Cardiac muscle cell (in vitro differentiated cells and primary cell): ENCODE data around the gene BGN. TPM values are rescaled to one million over a fixed set of nuclear protein-coding genes. Genes with fewer than 3 reads are reported as not detected.

Source experiments
- DNase-seq, 2 donors: peaks; one replicate each; pipeline versions ENCODE4 v3.0.0 to v3.0.0-alpha.2; 2010 to 2017; ENCODE audit warnings: low read depth in 1 of 2, low spot score in 1 of 2
- H3K27ac ChIP-seq: fragments of 200-600 bp; sonication (generic); 2 replicates; pipeline ENCODE4 v1.5.1; 2016
- H3K27me3 ChIP-seq: fragments of 200-600 bp; sonication (generic); 2 replicates; pipeline ENCODE4 v1.6.0; 2016; ENCODE audit warnings: control low read depth
- H3K36me3 ChIP-seq: fragments of 200-600 bp; sonication (generic); 2 replicates; pipeline ENCODE4 v1.5.1; 2016; ENCODE audit warnings: control low read depth
- H3K4me1 ChIP-seq: fragments of 200-600 bp; sonication (generic); 2 replicates; pipeline ENCODE4 v1.8.1; 2017; ENCODE audit warnings: low read depth, mild to moderate bottlenecking, mixed run types
- H3K4me3 ChIP-seq: fragments of 200-600 bp; sonication (generic); 2 replicates; pipeline ENCODE4 v1.5.1; 2016; ENCODE audit warnings: mild to moderate bottlenecking
- H3K9me3 ChIP-seq: fragments of 200-600 bp; sonication (generic); 2 replicates; pipeline ENCODE4 v1.5.1; 2017; ENCODE audit warnings: low read depth, mild to moderate bottlenecking, control low read depth
- CTCF ChIP-seq: IDR thresholded peaks from 2 replicates; pipeline ENCODE4 v1.5.1; 2012; ENCODE audit warnings: low read depth, mild to moderate bottlenecking, low read length
- polyA plus RNA-seq: library from polyadenylated mRNA; unstranded; fragments of >200 nt; fragmentation: Nextera tagmentation; extraction: Ambion mirVana; gene quantifications from 2 replicates; pipeline ENCODE4 v1.2.1, GENCODE V29; 2016
- total RNA-seq: library from RNA; depleted of rRNA; stranded (reverse); fragments of >200 nt; gene quantifications from 2 replicates; pipeline ENCODE4 v1.2.3, GENCODE V29; 2016

BGN gene
- total and polyA plus RNA-seq, 2 experiments from 2014 or later = 0.54 to 1.0 TPM

GRCh38 chrX:153530411-153531129, 35.8 kb downstream of the BGN start:
- H3K27me3 ChIP-seq = no peaks in the 10 kb centered on the region
- no peak for DNase-seq
- H3K36me3 ChIP-seq = no peaks in the 10 kb centered on the region

DNA sequence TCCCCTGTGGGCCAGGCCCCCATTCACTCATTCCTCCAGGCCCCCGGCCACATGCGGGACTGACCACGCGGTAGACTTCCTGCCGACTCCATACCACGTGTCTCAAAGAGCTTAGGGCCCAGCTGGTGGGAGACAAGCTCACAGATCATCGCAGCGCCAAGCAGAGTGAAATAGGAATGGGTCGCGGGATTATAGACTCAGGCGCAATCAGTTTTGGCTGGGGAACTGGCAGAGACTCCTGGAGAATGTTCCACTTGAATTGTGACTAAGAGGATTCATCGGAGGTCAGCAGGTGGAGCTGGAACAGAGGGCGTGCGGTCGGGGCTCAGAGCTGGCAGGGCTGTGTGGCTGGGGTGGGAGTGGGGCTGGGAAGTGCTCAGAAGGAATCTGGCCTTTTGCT, 38.3 kb downstream of the BGN start:
- Histone ChIP-seq H3K27ac (no peak overlapping the region), H3K9me3 (no peaks in the 10 kb centered on the region), H3K4me3 (no peak overlapping the region), H3K4me1 (no peaks in the 10 kb centered on the region), H3K36me3 (no peaks in the 10 kb centered on the region), H3K27me3 (no peaks in the 10 kb centered on the region)
- no peak for DNase-seq
- no peak for TF ChIP-seq CTCF

More at GRCh38 chrX:153530411-153531129, 35.8 kb downstream of the BGN start:
- Histone ChIP-seq H3K9me3 (no peaks in the 10 kb centered on the region), H3K27ac (no peak overlapping the region), H3K4me1 (no peaks in the 10 kb centered on the region), H3K4me3 (no peak overlapping the region)
- TF ChIP-seq CTCF = no peak

- no peak for DNase-seq
- Histone ChIP-seq H3K4me1 (no peaks in the 10 kb centered on the region), H3K4me3 (no peak overlapping the region), H3K27me3 (no peaks in the 10 kb centered on the region), H3K9me3 (no peaks in the 10 kb centered on the region), H3K36me3 (no peaks in the 10 kb centered on the region), H3K27ac (no peak overlapping the region)
- TF ChIP-seq CTCF = no peak
These were observed 42.3 kb downstream of the BGN start for GRCh38 chrX:153537080-153537479.

DNA sequence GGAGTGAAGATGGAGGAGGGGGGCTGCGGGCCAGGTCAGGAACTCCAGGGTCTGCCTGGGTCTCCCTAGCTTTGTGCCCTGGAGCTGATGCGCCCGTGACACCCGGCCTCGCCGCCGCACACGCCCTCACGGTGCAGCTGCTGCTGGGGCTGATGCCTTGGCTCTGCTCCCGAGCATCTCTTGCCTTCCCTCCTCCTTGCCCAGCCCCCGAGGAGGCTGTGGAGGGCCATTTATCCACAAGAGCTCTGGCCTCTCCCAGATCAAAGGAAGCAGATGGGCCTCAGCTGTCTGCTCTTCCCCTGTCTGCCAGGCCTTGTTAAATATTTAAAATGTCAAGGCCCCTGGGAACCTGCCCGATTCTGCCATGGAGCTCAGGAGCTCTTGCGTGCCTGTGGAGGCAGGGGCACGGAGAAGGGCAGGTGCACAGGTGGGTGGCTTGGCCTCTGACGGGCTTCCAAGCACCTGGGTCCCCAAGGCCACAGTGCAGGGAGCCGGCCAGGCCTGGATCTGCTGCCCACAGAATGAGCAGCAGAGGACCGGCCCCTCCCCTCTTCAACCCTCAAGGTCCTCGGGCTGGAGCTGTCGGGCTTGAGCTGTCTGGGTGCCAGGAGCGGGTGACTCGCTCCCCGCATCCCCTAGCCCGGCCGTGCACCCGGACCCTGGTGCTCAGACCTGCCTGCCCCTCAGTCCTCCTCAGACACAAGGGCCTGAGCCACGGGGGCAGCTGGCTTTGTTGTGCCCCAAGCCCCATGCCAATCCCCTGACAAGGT, 42.9 kb downstream of the BGN start:
- no peaks in the 10 kb centered on the region for H3K4me1 ChIP-seq

GRCh38 chrX:153538424-153538823, 43.6 kb downstream of the BGN start:
- no peak for DNase-seq
- H3K27me3 ChIP-seq = no peaks in the 10 kb centered on the region
- H3K9me3 ChIP-seq = no peaks in the 10 kb centered on the region
- H3K36me3 ChIP-seq = no peaks in the 10 kb centered on the region
- TF ChIP-seq CTCF = no peak
- H3K4me3 ChIP-seq = no peak overlapping the region
- H3K4me1 ChIP-seq = no peaks in the 10 kb centered on the region
- H3K27ac ChIP-seq = no peak overlapping the region

More for the DNA sequence above, 42.9 kb downstream of the BGN start:
- DNase-seq = no peak
- Histone ChIP-seq H3K36me3 (no peaks in the 10 kb centered on the region), H3K27me3 (no peaks in the 10 kb centered on the region), H3K4me3 (no peak overlapping the region), H3K27ac (no peak overlapping the region), H3K9me3 (no peaks in the 10 kb centered on the region)
- TF ChIP-seq CTCF = no peak
